M059J (cell line): ENCODE results near the gene PHKA1. TPM values are rescaled to one million over a fixed set of nuclear protein-coding genes. Genes with fewer than 3 reads are reported as not detected.
"Not testable (repeated sequence)": the region's sequence is repeated elsewhere in the genome, so short reads cannot be mapped to it uniquely, and the experiment has no call there.

Experiments used
- DNase-seq: peaks from one replicate; pipeline ENCODE4 v3.0.0-alpha.2; 2012; ENCODE audit warnings: low read depth
- total RNA-seq: library from RNA; depleted of rRNA; stranded (reverse); fragments of >200 nt; shearing (Covaris generic); gene quantifications from 2 replicates; pipeline ENCODE4 v1.2.3, GENCODE V29; 2014

Gene PHKA1
- total RNA-seq, 1 experiment from 2014 or later = 0.12 TPM

GRCh38 chrX:72669508-72669907 lies 44.6 kb downstream of the PHKA1 start:
- DNase-seq = not testable (repeated sequence)

- DNase-seq = no peak
Measured at GRCh38 chrX:72666451-72666850, 47.7 kb downstream of the PHKA1 start.

GRCh38 chrX:72663737-72664136 lies 50.4 kb downstream of the PHKA1 start:
- DNase-seq = no peak

GRCh38 chrX:72662020-72662747 lies 51.9 kb downstream of the PHKA1 start:
- no peak for DNase-seq

GRCh38 chrX:72659723-72660122 lies 54.4 kb downstream of the PHKA1 start:
- DNase-seq = no peak

- no peak for DNase-seq
Measured at GRCh38 chrX:72652082-72652481, 62.0 kb downstream of the PHKA1 start.

GRCh38 chrX:72644946-72645345 lies 69.2 kb downstream of the PHKA1 start:
- no peak for DNase-seq

GRCh38 chrX:72641611-72642010 lies 72.5 kb downstream of the PHKA1 start:
- no peak for DNase-seq

- DNase-seq = no peak
Measured at GRCh38 chrX:72635930-72636329, 78.2 kb downstream of the PHKA1 start.

- no peak for DNase-seq
Measured at GRCh38 chrX:72634331-72634730, 79.8 kb downstream of the PHKA1 start.

GRCh38 chrX:72630185-72630584 lies 83.9 kb downstream of the PHKA1 start:
- no peak for DNase-seq

- DNase-seq = no peak
Measured at GRCh38 chrX:72624194-72624593, 89.9 kb downstream of the PHKA1 start.

- DNase-seq = peak; percentile 61
Measured at GRCh38 chrX:72621625-72622485, 92.3 kb downstream of the PHKA1 start.

- DNase-seq = peak; percentile 32
Measured at GRCh38 chrX:72621163-72621562, 92.9 kb downstream of the PHKA1 start.

- DNase-seq = peak; percentile 92
Measured at GRCh38 chrX:72620550-72621145, 93.5 kb downstream of the PHKA1 start.

- peak; percentile 20 for DNase-seq
Measured at GRCh38 chrX:72609313-72609712, 104.8 kb downstream of the PHKA1 start.

- DNase-seq = no peak
Measured at GRCh38 chrX:72604705-72605104, 109.4 kb downstream of the PHKA1 start.

- DNase-seq = no peak
Measured at GRCh38 chrX:72604112-72604511, 110.0 kb downstream of the PHKA1 start.

GRCh38 chrX:72591038-72591437 lies 123.1 kb downstream of the PHKA1 start:
- DNase-seq = not testable (repeated sequence)

- no peak for DNase-seq
Measured at GRCh38 chrX:72584163-72584562, 129.9 kb downstream of the PHKA1 start.

- peak; percentile 20 for DNase-seq
Measured at GRCh38 chrX:72576141-72576894, 137.8 kb downstream of the PHKA1 start.

GRCh38 chrX:72573158-72573511 lies 141.0 kb downstream of the PHKA1 start:
- no peak for DNase-seq
